ENCODE results near the gene RTN4R. TPM values are rescaled to one million over a fixed set of nuclear protein-coding genes. Genes with fewer than 3 reads are reported as not detected.

Gene RTN4R
- total RNA-seq, 2 experiments from 2014 or later = 2.8 to 3.7 TPM

- Mint-ChIP-seq H3K27ac (no peak overlapping the region), H3K9me3 (no peaks in the 10 kb centered on the region), H3K27me3 (peaks cover 12% of the 10 kb centered on the region), H3K36me3 (ENCODE audit: low read depth) (no peaks in the 10 kb centered on the region), H3K4me1 (ENCODE audit: low read depth) (peaks cover 2% of the 10 kb centered on the region), H3K4me3 (no peak overlapping the region)
- ATAC-seq = no peak
- POLR2A ChIA-PET = no interaction called here
- intact Hi-C loops (cut with micrococcal nuclease) = no loop called here
- no peak for TF ChIP-seq CTCF (IDR thresholded peaks at IDR 0.05)
- DNase-seq = no peak
- CTCF ChIA-PET = interaction anchor here (1.4 kb wide), 1 partner anchor 20 kb away, joined by 3 read pairs; no protein-coding TSS in a partner anchor
Measured at GRCh38 chr22:20302438-20303228, 34.5 kb upstream of the RTN4R start.

- ChIA-PET CTCF (interaction anchor here (1.5 kb wide), 1 partner anchor 18 kb away, joined by 3 read pairs; no protein-coding TSS in a partner anchor), POLR2A (interaction anchor here (0.6 kb wide), 1 partner anchor 356 kb away, joined by 3 read pairs; no protein-coding TSS in a partner anchor)
- Mint-ChIP-seq H3K4me1 (ENCODE audit: low read depth) (no peaks in the 10 kb centered on the region), H3K27ac (no peak overlapping the region), H3K4me3 (peak overlapping the region; percentile 76), H3K27me3 (peaks cover 12% of the 10 kb centered on the region), H3K9me3 (no peaks in the 10 kb centered on the region), H3K36me3 (ENCODE audit: low read depth) (no peaks in the 10 kb centered on the region)
- TF ChIP-seq CTCF (IDR thresholded peaks at IDR 0.05) = no peak
- ATAC-seq (peak; percentile 26), DNase-seq (no peak)
- intact Hi-C loops (cut with micrococcal nuclease) = no loop called here
Measured at GRCh38 chr22:20299746-20300136, 31.6 kb upstream of the RTN4R start.

GRCh38 chr22:20298803-20299745 is 31.0 kb upstream of the RTN4R start:
- H3K27me3 Mint-ChIP-seq = peaks cover 12% of the 10 kb centered on the region
- ChIA-PET CTCF (interaction anchor here (1.5 kb wide), 1 partner anchor 19 kb away, joined by 3 read pairs; no protein-coding TSS in a partner anchor), POLR2A (interaction anchor here (1.0 kb wide), 1 partner anchor 14 kb away, joined by 4 read pairs; no protein-coding TSS in a partner anchor)
- H3K9me3 Mint-ChIP-seq = no peaks in the 10 kb centered on the region
- H3K4me3 Mint-ChIP-seq = peak overlapping the region; percentile 76
- DNase-seq = peak; percentile 91
- intact Hi-C loops (cut with micrococcal nuclease) = no loop called here
- no peaks in the 10 kb centered on the region for H3K36me3 Mint-ChIP-seq (ENCODE audit: low read depth)
- TF ChIP-seq CTCF (IDR thresholded peaks at IDR 0.05) = no peak
- peak; percentile 90 for ATAC-seq
- H3K4me1 Mint-ChIP-seq (ENCODE audit: low read depth) = no peaks in the 10 kb centered on the region
- H3K27ac Mint-ChIP-seq = no peak overlapping the region

GRCh38 chr22:20298110-20298802 is 30.1 kb upstream of the RTN4R start:
- ChIA-PET CTCF (interaction anchor here (1.5 kb wide), 1 partner anchor 19 kb away, joined by 3 read pairs; no protein-coding TSS in a partner anchor), POLR2A (interaction anchor here (1.0 kb wide), 1 partner anchor 15 kb away, joined by 4 read pairs; no protein-coding TSS in a partner anchor)
- peak overlapping the region; percentile 76 for H3K4me3 Mint-ChIP-seq
- H3K27me3 Mint-ChIP-seq = peaks cover 12% of the 10 kb centered on the region
- no peaks in the 10 kb centered on the region for H3K4me1 Mint-ChIP-seq (ENCODE audit: low read depth)
- ATAC-seq = no peak
- H3K36me3 Mint-ChIP-seq (ENCODE audit: low read depth) = no peaks in the 10 kb centered on the region
- no peak for TF ChIP-seq CTCF (IDR thresholded peaks at IDR 0.05)
- no peaks in the 10 kb centered on the region for H3K9me3 Mint-ChIP-seq
- no peak for DNase-seq
- no peak overlapping the region for H3K27ac Mint-ChIP-seq
- intact Hi-C loops (cut with micrococcal nuclease) = no loop called here
